HUES64 (cell line): ENCODE measurements around the gene UPF2.
"Not testable (repeated sequence)": the region's sequence is repeated elsewhere in the genome, so short reads cannot be mapped to it uniquely, and the experiment has no call there.

Experiments used
- H3K27ac ChIP-seq: 2 replicates; pipeline ENCODE4 v1.7.0; 2013; ENCODE audit warnings: low read depth, low read length, inconsistent platforms
- H3K27me3 ChIP-seq: 2 replicates; pipeline ENCODE4 v1.6.1; 2013; ENCODE audit warnings: mild to moderate bottlenecking, low read length; ENCODE audit not compliant: insufficient read depth
- H3K36me3 ChIP-seq: 2 replicates; pipeline ENCODE4 v1.6.1; 2013; ENCODE audit warnings: mild to moderate bottlenecking, low read length; ENCODE audit not compliant: insufficient read depth
- H3K4me1 ChIP-seq: 2 replicates; pipeline ENCODE4 v1.6.1; 2013; ENCODE audit warnings: mild to moderate bottlenecking, low read length, moderate library complexity; ENCODE audit not compliant: insufficient read depth
- H3K4me3 ChIP-seq: 2 replicates; pipeline ENCODE4 v1.5.1; 2013; ENCODE audit warnings: mild to moderate bottlenecking, low read length, moderate library complexity
- H3K9ac ChIP-seq: 2 replicates; pipeline ENCODE4 v1.6.1; 2013; ENCODE audit warnings: mild to moderate bottlenecking, low read depth, low read length
- H3K9me3 ChIP-seq: 2 replicates; pipeline ENCODE4 v1.6.1; 2013; ENCODE audit warnings: low read depth, low read length; ENCODE audit not compliant: insufficient read depth
- WGBS: fragments of 150-250, 120-280 bp; methylation state at CpG from one replicate; pipeline ENCODE4 v1.1.7; 2013; ENCODE audit warnings: missing lambda C conversion rate; 5-methylcytosine and 5-hydroxymethylcytosine counted together

The UPF2 gene

GRCh38 chr10:11893749-11894278 is 148.8 kb downstream of the UPF2 start:
- Histone ChIP-seq H3K27ac (no peak overlapping the region), H3K9ac (no peak overlapping the region), H3K9me3 (no peaks in the 10 kb centered on the region), H3K36me3 (no peaks in the 10 kb centered on the region), H3K27me3 (no peaks in the 10 kb centered on the region), H3K4me3 (no peak overlapping the region), H3K4me1 (no peaks in the 10 kb centered on the region; the same call in 1 of the 2 replicates)
- WGBS: 89% methylated on average over 22 of the region's 22 CpGs

- H3K9me3 ChIP-seq: no peaks in the 10 kb centered on the region
- H3K27ac ChIP-seq: no peak overlapping the region
- no peaks in the 10 kb centered on the region for H3K4me1 ChIP-seq
- H3K4me3 ChIP-seq: no peak overlapping the region
- 96% methylated on average over 22 of the region's 22 CpGs for whole genome bisulfite sequencing
- H3K27me3 ChIP-seq: no peaks in the 10 kb centered on the region
- H3K36me3 ChIP-seq: no peaks in the 10 kb centered on the region
- no peak overlapping the region for H3K9ac ChIP-seq
These were observed 150.7 kb downstream of the UPF2 start for GRCh38 chr10:11891776-11892486.

- not testable (repeated sequence) for H3K9ac ChIP-seq, H3K4me3 ChIP-seq, H3K27me3 ChIP-seq, H3K9me3 ChIP-seq, H3K27ac ChIP-seq, H3K36me3 ChIP-seq, H3K4me1 ChIP-seq
- 82% methylated on average over 8 of the region's 8 CpGs for WGBS
These were observed 153.3 kb downstream of the UPF2 start for GRCh38 chr10:11889263-11889662.

GRCh38 chr10:11887381-11888227 is 155.0 kb downstream of the UPF2 start:
- Histone ChIP-seq H3K36me3 (no peaks in the 10 kb centered on the region), H3K4me1 (no peaks in the 10 kb centered on the region), H3K9ac (no peak overlapping the region), H3K27me3 (no peaks in the 10 kb centered on the region), H3K27ac (no peak overlapping the region), H3K9me3 (no peaks in the 10 kb centered on the region), H3K4me3 (no peak overlapping the region)
- 92% methylated on average over 16 of the region's 16 CpGs for WGBS

- Histone ChIP-seq H3K36me3 (no peaks in the 10 kb centered on the region), H3K27me3 (no peaks in the 10 kb centered on the region), H3K9ac (no peak overlapping the region), H3K27ac (no peak overlapping the region), H3K4me1 (no peaks in the 10 kb centered on the region), H3K4me3 (no peak overlapping the region), H3K9me3 (no peaks in the 10 kb centered on the region)
- WGBS: 94% methylated on average over 12 of the region's 12 CpGs
These were observed 155.8 kb downstream of the UPF2 start for GRCh38 chr10:11886851-11887250.

GRCh38 chr10:11886138-11886474 is 156.5 kb downstream of the UPF2 start:
- H3K9ac ChIP-seq: no peak overlapping the region
- no peaks in the 10 kb centered on the region for H3K36me3 ChIP-seq
- H3K27ac ChIP-seq: no peak overlapping the region

GRCh38 chr10:11885437-11886137 is 157.0 kb downstream of the UPF2 start:
- H3K27ac ChIP-seq: no peak overlapping the region
- H3K4me1 ChIP-seq: no peaks in the 10 kb centered on the region
- no peaks in the 10 kb centered on the region for H3K36me3 ChIP-seq
- H3K4me3 ChIP-seq: no peak overlapping the region
- WGBS: 90% methylated on average over 13 of the region's 13 CpGs
- no peaks in the 10 kb centered on the region for H3K9me3 ChIP-seq
- H3K27me3 ChIP-seq: no peaks in the 10 kb centered on the region
- H3K9ac ChIP-seq: no peak overlapping the region

More at GRCh38 chr10:11886138-11886474, 156.5 kb downstream of the UPF2 start:
- H3K27me3 ChIP-seq: no peaks in the 10 kb centered on the region
- H3K4me1 ChIP-seq: no peaks in the 10 kb centered on the region
- no peaks in the 10 kb centered on the region for H3K9me3 ChIP-seq
- 92% methylated on average over 6 of the region's 6 CpGs for WGBS
- no peak overlapping the region for H3K4me3 ChIP-seq

GRCh38 chr10:11884706-11885423 is 157.7 kb downstream of the UPF2 start:
- no peaks in the 10 kb centered on the region for H3K4me1 ChIP-seq
- H3K9ac ChIP-seq: no peak overlapping the region
- H3K27me3 ChIP-seq: no peaks in the 10 kb centered on the region
- 81% methylated on average over 7 of the region's 7 CpGs for WGBS
- no peaks in the 10 kb centered on the region for H3K9me3 ChIP-seq
- H3K27ac ChIP-seq: no peak overlapping the region
- H3K36me3 ChIP-seq: no peaks in the 10 kb centered on the region
- no peak overlapping the region for H3K4me3 ChIP-seq

- WGBS: 92% methylated on average over 14 of the region's 14 CpGs
- no peak overlapping the region for H3K27ac ChIP-seq
- H3K27me3 ChIP-seq: no peaks in the 10 kb centered on the region
- no peak overlapping the region for H3K4me3 ChIP-seq
- no peaks in the 10 kb centered on the region for H3K9me3 ChIP-seq
- H3K4me1 ChIP-seq: no peaks in the 10 kb centered on the region
- H3K36me3 ChIP-seq: no peaks in the 10 kb centered on the region
- no peak overlapping the region for H3K9ac ChIP-seq
These were observed 159.8 kb downstream of the UPF2 start for GRCh38 chr10:11882646-11883375.
